HepG2 (cell line): ENCODE data around the gene EPM2A. TPM values are rescaled to one million over a fixed set of nuclear protein-coding genes. Genes with fewer than 3 reads are reported as not detected.

Experiments used
- ATAC-seq: fragments of 200-7000 bp; cut with Tn5 transposase; 3 replicates; pipeline ENCODE4 v1.9.1; 2020; ENCODE audit warnings: mild to moderate bottlenecking, moderate library complexity
- BruUV-seq: library from RNA; stranded (reverse); fragments of 400-500 nt; replicated peaks from 2 replicates; lab custom pipeline; 2021; lab: Mats Ljungman, UMichigan
- CTCF ChIA-PET: fragments of 300-600 bp; formaldehyde crosslinking; extraction: SDS; loops from one replicate; lab custom pipeline; 2021; ENCODE audit warnings: low total read pairs, inconsistent platforms, low intra/inter-chr PET ratio; lab: Yijun Ruan, JAX
- POLR2A ChIA-PET: fragments of 350-600 bp; sonication (Branson Sonifier 250); formaldehyde crosslinking; loops from one replicate; lab custom pipeline; 2020; ENCODE audit warnings: antibody characterized with exemption, inconsistent platforms; lab: Yijun Ruan, JAX
- DNase-seq: peaks from one replicate; pipeline ENCODE4 v3.0.0-alpha.2; 2015; ENCODE audit warnings: low spot score
- FAIRE-seq: peaks from 3 replicates; lab custom pipeline; 2011; peaks lifted over from hg19 to GRCh38; lab: Jason Lieb, UNC
- H2AFZ ChIP-seq: one replicate; pipeline ENCODE4 v1.6.1; 2011; ENCODE audit warnings: low read length, inconsistent platforms
- H3K27ac ChIP-seq: fragments of 300-600 bp; 3 replicates; pipeline ENCODE4 v1.8.0; 2011; ENCODE audit warnings: mixed run types, mild to moderate bottlenecking, mixed read lengths, low read length, inconsistent platforms; ENCODE audit not compliant: insufficient read depth; ENCODE audit errors: extremely low read length
- H3K27me3 ChIP-seq, 2 experiments: fragments of 200-600 bp in 1 of 2; 2 replicates in 1 of 2; 3 replicates in 1 of 2; pipeline versions ENCODE4 v1.6.0 to v1.8.0; 2011; ENCODE audit warnings: low read length in 2 of 2, mild to moderate bottlenecking in 2 of 2, moderate library complexity in 2 of 2, inconsistent platforms in 1 of 2; ENCODE audit not compliant: insufficient read depth in 2 of 2, control insufficient read depth in 1 of 2
- H3K36me3 ChIP-seq, 2 experiments: fragments of 200-600 bp in 1 of 2; replicated peaks in 1 of 2; 2 replicates in 1 of 2; 3 replicates in 1 of 2; pipeline versions ENCODE4 v1.5.1 to v1.8.0; 2011; ENCODE audit warnings: low read length in 2 of 2, inconsistent platforms in 1 of 2; ENCODE audit not compliant: insufficient read depth in 2 of 2, control insufficient read depth in 1 of 2
- H3K4me1 ChIP-seq: 2 replicates; pipeline ENCODE4 v1.5.1; 2012; ENCODE audit warnings: low read length, inconsistent platforms; ENCODE audit not compliant: insufficient read depth
- H3K4me2 ChIP-seq: 2 replicates; pipeline ENCODE4 v1.6.0; 2011; ENCODE audit warnings: low read depth, low read length, inconsistent platforms
- H3K4me3 ChIP-seq, 3 experiments: fragments of 200-600 bp in 1 of 3; sonication (generic), shearing (Covaris generic) in 1 of 3; replicated peaks in 1 of 3; 2 replicates each; pipeline ENCODE4 v1.5.1; 2011 to 2016; ENCODE audit warnings: low read length in 3 of 3, inconsistent platforms in 2 of 3, low read depth in 2 of 3, mild to moderate bottlenecking in 2 of 3, control low read depth in 1 of 3, mixed read lengths in 1 of 3; ENCODE audit not compliant: insufficient read depth in 1 of 3
- H3K79me2 ChIP-seq: one replicate; pipeline ENCODE4 v1.6.1; 2011; ENCODE audit warnings: low read length, inconsistent platforms; ENCODE audit not compliant: insufficient read depth
- H3K9ac ChIP-seq: 2 replicates; pipeline ENCODE4 v1.6.0; 2011; ENCODE audit warnings: mild to moderate bottlenecking, low read depth, low read length, inconsistent platforms; ENCODE audit not compliant: insufficient read depth
- H3K9me3 ChIP-seq: 2 replicates; pipeline ENCODE4 v1.5.1; 2012; ENCODE audit warnings: mild to moderate bottlenecking, low read length
- H4K20me1 ChIP-seq: 2 replicates; pipeline ENCODE4 v1.6.0; 2011; ENCODE audit warnings: inconsistent platforms, mild to moderate bottlenecking, low read length, moderate library complexity; ENCODE audit not compliant: insufficient read depth
- BRD4 ChIP-seq: sonication (generic); formaldehyde crosslinking; IDR thresholded peaks from 2 replicates; pipeline ENCODE4 v1.4.0; 2020; ENCODE audit warnings: missing genetic modification reagents
- CEBPB ChIP-seq: IDR thresholded peaks from 2 replicates; pipeline ENCODE4 v1.6.1; 2011; ENCODE audit warnings: low read depth, low read length, improper control_type of control experiment, borderline replicate concordance
- DR1 ChIP-seq: sonication (generic); formaldehyde crosslinking; IDR thresholded peaks from 2 replicates; pipeline ENCODE4 v1.8.0; 2021; ENCODE audit warnings: mild to moderate bottlenecking, missing genetic modification reagents, inconsistent platforms
- EP300 ChIP-seq, 3 experiments: sonication (generic) in 1 of 3; formaldehyde crosslinking in 1 of 3; IDR thresholded peaks; 2 replicates each; pipeline versions ENCODE4 v1.5.1 to v1.6.1; 2011 to 2020; ENCODE audit warnings: low read depth in 2 of 3, low read length in 2 of 3, borderline replicate concordance in 1 of 3, improper control_type of control experiment in 1 of 3, mild to moderate bottlenecking in 1 of 3, missing genetic modification reagents in 1 of 3, moderate library complexity in 1 of 3
- GATA4 ChIP-seq: sonication (generic); IDR thresholded peaks from 2 replicates; pipeline ENCODE4 v1.6.1; 2016; ENCODE audit warnings: antibody characterized with exemption, low read depth, borderline replicate concordance
- HMGA1 ChIP-seq: sonication (generic); formaldehyde crosslinking; conservative IDR thresholded peaks from 2 replicates; pipeline ENCODE4 v1.4.0; 2020; ENCODE audit warnings: missing genetic modification reagents
- HOXD1 ChIP-seq: sonication (generic); formaldehyde crosslinking; IDR thresholded peaks from 2 replicates; pipeline ENCODE4 v1.5.0; 2020; ENCODE audit warnings: missing genetic modification reagents
- JARID2 ChIP-seq: sonication (generic); formaldehyde crosslinking; IDR thresholded peaks from 2 replicates; pipeline ENCODE4 v1.8.1; 2023; ENCODE audit warnings: missing genetic modification reagents, inconsistent platforms; ENCODE audit not compliant: insufficient replicate concordance
- NFE2L2 ChIP-seq: fragments of 150-350 bp; IDR thresholded peaks from 2 replicates; pipeline ENCODE4 v1.6.1; 2014; ENCODE audit warnings: low read length
- PCBP2 ChIP-seq: fragments of 200-400 bp; formaldehyde crosslinking; optimal IDR thresholded peaks from 2 replicates; pipeline ENCODE3; 2018; ENCODE audit warnings: low read length, low read depth; ENCODE audit not compliant: poor library complexity, severe bottlenecking
- RXRB ChIP-seq: IDR thresholded peaks from 2 replicates; pipeline ENCODE4 v1.6.1; 2016; ENCODE audit warnings: borderline replicate concordance, missing genetic modification reagents, missing compliant biosample characterization
- SNRNP70 ChIP-seq: fragments of 200-400 bp; formaldehyde crosslinking; IDR thresholded peaks from 2 replicates; pipeline ENCODE4 v1.6.1; 2017; ENCODE audit warnings: mild to moderate bottlenecking, low read depth, low read length, moderate library complexity
- ZFP36L1 ChIP-seq: sonication (generic); formaldehyde crosslinking; IDR thresholded peaks from 2 replicates; pipeline ENCODE4 v1.8.0; 2022; ENCODE audit warnings: mild to moderate bottlenecking, missing genetic modification reagents, moderate library complexity
- ZNF160 ChIP-seq: sonication (generic); formaldehyde crosslinking; IDR thresholded peaks from 2 replicates; pipeline ENCODE4 v1.8.0; 2022; ENCODE audit warnings: mild to moderate bottlenecking, inconsistent platforms, missing genetic modification reagents
- in situ Hi-C: cut with HindIII; loops from 2 replicates; pipeline ENCODE4 v1.10.0; 2017; ENCODE audit warnings: low pct_unique_long_range_greater_than_20kb; ENCODE audit not compliant: extremely low pct_ligation_motif_present
- intact Hi-C: fragments of 100-400 bp; cut with micrococcal nuclease; formaldehyde crosslinking; loops from one replicate; pipeline ENCODE4 v1.10.0; 2022; ENCODE audit not compliant: unreplicated experiment
- polyA plus RNA-seq, 8 experiments: library from polyadenylated mRNA; depleted of rRNA in 3 of 8; stranded (reverse) in 7 of 8; unstranded in 1 of 8; fragments of >200 nt; fragmentation: Illumina TruSeq in 4 of 8; extraction: Trizol in 4 of 8; gene quantifications; 2 replicates each; pipeline versions ENCODE4 v1.2.1 to v1.2.3, GENCODE V29; 2011 to 2016; ENCODE audit warnings: low read depth in 4 of 8, missing spikeins in 1 of 8, mixed read lengths in 1 of 8; ENCODE audit not compliant: insufficient read depth in 1 of 8
- total RNA-seq, 5 experiments: library from RNA; depleted of rRNA; stranded (reverse); fragments of >200 nt; fragmentation: Illumina TruSeq; extraction: Trizol; gene quantifications; 2 replicates each; pipeline ENCODE4 v1.2.3, GENCODE V29; 2016; ENCODE audit warnings: low read depth in 1 of 5
- TF ChIP-seq, protein P1 (sequence below): sonication (generic); formaldehyde crosslinking; IDR thresholded peaks from 2 replicates; pipeline ENCODE4 v1.5.0; 2020; ENCODE audit warnings: mild to moderate bottlenecking, missing genetic modification reagents, moderate library complexity
- TF ChIP-seq, protein P2 (sequence below): sonication (generic); formaldehyde crosslinking; IDR thresholded peaks from 2 replicates; pipeline ENCODE4 v1.4.0; 2020; ENCODE audit warnings: low read depth, mild to moderate bottlenecking, missing genetic modification reagents
- TF ChIP-seq, protein P3 (sequence below): sonication (generic); formaldehyde crosslinking; IDR thresholded peaks from 2 replicates; pipeline ENCODE4 v1.8.0; 2022; ENCODE audit warnings: mild to moderate bottlenecking, missing genetic modification reagents; ENCODE audit not compliant: insufficient replicate concordance
- TF ChIP-seq, protein P4 (sequence below): sonication (generic); formaldehyde crosslinking; IDR thresholded peaks from 2 replicates; pipeline ENCODE4 v1.4.0; 2020; ENCODE audit warnings: missing genetic modification reagents

The EPM2A gene
- total and polyA plus RNA-seq, 2 of the 13 experiments (the other 11 are each of a cell fraction or from before 2014, with no cell fraction given), result 4.6 to 9.2 TPM

DNA sequence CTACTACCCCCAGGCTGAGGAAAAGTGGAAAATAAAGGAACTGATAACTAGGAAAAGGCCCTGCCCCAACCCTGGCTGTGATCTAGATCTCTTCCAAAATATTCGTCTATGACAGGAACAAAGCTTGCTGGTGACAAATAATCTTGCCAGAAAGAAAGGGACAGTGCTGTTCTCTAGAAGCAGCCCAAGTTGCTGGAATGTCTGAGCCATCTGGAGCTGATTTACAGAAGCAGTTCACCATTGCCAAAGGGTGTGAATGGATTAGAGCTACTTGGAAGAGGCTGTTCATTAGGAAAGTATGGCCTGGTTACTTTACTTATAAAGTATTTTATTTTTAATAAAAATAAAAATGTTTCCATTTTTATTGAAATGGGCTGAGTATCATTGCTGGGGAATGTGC, 146.3 kb downstream of the EPM2A start (continued):
- TF ChIP-seq, protein P1, sequence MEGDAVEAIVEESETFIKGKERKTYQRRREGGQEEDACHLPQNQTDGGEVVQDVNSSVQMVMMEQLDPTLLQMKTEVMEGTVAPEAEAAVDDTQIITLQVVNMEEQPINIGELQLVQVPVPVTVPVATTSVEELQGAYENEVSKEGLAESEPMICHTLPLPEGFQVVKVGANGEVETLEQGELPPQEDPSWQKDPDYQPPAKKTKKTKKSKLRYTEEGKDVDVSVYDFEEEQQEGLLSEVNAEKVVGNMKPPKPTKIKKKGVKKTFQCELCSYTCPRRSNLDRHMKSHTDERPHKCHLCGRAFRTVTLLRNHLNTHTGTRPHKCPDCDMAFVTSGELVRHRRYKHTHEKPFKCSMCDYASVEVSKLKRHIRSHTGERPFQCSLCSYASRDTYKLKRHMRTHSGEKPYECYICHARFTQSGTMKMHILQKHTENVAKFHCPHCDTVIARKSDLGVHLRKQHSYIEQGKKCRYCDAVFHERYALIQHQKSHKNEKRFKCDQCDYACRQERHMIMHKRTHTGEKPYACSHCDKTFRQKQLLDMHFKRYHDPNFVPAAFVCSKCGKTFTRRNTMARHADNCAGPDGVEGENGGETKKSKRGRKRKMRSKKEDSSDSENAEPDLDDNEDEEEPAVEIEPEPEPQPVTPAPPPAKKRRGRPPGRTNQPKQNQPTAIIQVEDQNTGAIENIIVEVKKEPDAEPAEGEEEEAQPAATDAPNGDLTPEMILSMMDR (CRISPR knock-in tag), result no peak
- TF ChIP-seq SNRNP70 (no peak), HOXD1 (CRISPR knock-in tag) (no peak)

DNA sequence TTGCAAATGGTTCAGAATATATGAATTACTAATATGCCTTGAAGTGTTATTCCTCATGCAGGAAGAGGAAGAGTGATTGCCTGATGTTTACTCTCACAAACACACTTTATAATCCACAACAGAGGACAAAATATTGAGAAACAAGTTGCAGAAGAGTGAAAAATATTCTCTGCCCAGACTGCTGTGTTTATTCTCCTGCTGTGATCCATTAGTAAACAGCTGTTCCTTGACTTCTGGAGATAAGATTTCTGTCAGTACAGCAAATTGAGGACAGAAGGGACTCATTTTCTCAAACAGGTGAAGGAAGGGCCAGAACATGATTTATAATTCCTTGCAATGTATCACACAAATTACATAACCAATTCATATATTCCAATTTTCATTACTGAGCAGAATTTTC, 148.0 kb downstream of the EPM2A start:
- no peaks in the 10 kb centered on the region for H3K27me3 ChIP-seq
- no peaks in the 10 kb centered on the region for H3K36me3 ChIP-seq
- ChIA-PET POLR2A (no interaction called here), CTCF (no interaction called here)
- no peak overlapping the region for H2AFZ ChIP-seq
- FAIRE-seq, result no peak
- in situ Hi-C loops, result no loop called here
- no peak overlapping the region for H3K9ac ChIP-seq
- H4K20me1 ChIP-seq, result no peaks in the 10 kb centered on the region
- no peak overlapping the region for H3K4me2 ChIP-seq
- TF ChIP-seq ZNF160 (CRISPR knock-in tag), result no peak
- TF ChIP-seq, protein P2, sequence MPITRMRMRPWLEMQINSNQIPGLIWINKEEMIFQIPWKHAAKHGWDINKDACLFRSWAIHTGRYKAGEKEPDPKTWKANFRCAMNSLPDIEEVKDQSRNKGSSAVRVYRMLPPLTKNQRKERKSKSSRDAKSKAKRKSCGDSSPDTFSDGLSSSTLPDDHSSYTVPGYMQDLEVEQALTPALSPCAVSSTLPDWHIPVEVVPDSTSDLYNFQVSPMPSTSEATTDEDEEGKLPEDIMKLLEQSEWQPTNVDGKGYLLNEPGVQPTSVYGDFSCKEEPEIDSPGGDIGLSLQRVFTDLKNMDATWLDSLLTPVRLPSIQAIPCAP, result no peak
- TF ChIP-seq ZFP36L1 (CRISPR knock-in tag), result no peak
- no peak for TF ChIP-seq PCBP2
- no peak for TF ChIP-seq GATA4
- TF ChIP-seq, protein P3, sequence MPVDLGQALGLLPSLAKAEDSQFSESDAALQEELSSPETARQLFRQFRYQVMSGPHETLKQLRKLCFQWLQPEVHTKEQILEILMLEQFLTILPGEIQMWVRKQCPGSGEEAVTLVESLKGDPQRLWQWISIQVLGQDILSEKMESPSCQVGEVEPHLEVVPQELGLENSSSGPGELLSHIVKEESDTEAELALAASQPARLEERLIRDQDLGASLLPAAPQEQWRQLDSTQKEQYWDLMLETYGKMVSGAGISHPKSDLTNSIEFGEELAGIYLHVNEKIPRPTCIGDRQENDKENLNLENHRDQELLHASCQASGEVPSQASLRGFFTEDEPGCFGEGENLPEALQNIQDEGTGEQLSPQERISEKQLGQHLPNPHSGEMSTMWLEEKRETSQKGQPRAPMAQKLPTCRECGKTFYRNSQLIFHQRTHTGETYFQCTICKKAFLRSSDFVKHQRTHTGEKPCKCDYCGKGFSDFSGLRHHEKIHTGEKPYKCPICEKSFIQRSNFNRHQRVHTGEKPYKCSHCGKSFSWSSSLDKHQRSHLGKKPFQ (CRISPR knock-in tag), result no peak
- TF ChIP-seq BRD4 (CRISPR knock-in tag), result no peak
- TF ChIP-seq, protein P4, sequence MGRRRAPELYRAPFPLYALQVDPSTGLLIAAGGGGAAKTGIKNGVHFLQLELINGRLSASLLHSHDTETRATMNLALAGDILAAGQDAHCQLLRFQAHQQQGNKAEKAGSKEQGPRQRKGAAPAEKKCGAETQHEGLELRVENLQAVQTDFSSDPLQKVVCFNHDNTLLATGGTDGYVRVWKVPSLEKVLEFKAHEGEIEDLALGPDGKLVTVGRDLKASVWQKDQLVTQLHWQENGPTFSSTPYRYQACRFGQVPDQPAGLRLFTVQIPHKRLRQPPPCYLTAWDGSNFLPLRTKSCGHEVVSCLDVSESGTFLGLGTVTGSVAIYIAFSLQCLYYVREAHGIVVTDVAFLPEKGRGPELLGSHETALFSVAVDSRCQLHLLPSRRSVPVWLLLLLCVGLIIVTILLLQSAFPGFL (CRISPR knock-in tag), result no peak
- TF ChIP-seq CEBPB, result no peak
- no peak for TF ChIP-seq EP300 (IDR thresholded peaks at IDR 0.05; ENCODE audit: low read depth in 2 of 2, low read length in 2 of 2)
- no peak for TF ChIP-seq EP300 (CRISPR knock-in tag; IDR thresholded peaks at IDR 0.05; ENCODE audit: borderline replicate concordance)
- TF ChIP-seq HMGA1 (CRISPR knock-in tag), result no peak
- TF ChIP-seq JARID2 (CRISPR knock-in tag), result no peak
- TF ChIP-seq DR1 (CRISPR knock-in tag), result no peak
- TF ChIP-seq NFE2L2, result no peak
- no peak for TF ChIP-seq RXRB (CRISPR knock-in tag)
- no peaks in the 10 kb centered on the region for H3K79me2 ChIP-seq
- intact Hi-C loops, result no loop called here
- no TSS peak for BruUV-seq
- ATAC-seq, result no peak
- H3K9me3 ChIP-seq, result no peaks in the 10 kb centered on the region
- H3K27ac ChIP-seq, result no peak overlapping the region
- no peak for DNase-seq
- H3K4me1 ChIP-seq, result no peaks in the 10 kb centered on the region
- no peak overlapping the region for H3K4me3 ChIP-seq
